GM23338 (cell line): ENCODE results near the gene APMAP. TPM values are rescaled to one million over a fixed set of nuclear protein-coding genes. Genes with fewer than 3 reads are reported as not detected.

ENCODE experiments used
- ATAC-seq: fragments of 200-7000 bp; cut with Tn5 transposase; 3 replicates; pipeline ENCODE4 v1.9.1; 2020
- DNase-seq: peaks from one replicate; pipeline ENCODE4 v3.0.0-alpha.2; 2015; ENCODE audit warnings: low spot score
- H2AFZ ChIP-seq: fragments of 200-600 bp; sonication (generic); 2 replicates; pipeline ENCODE4 v1.8.0; 2016; ENCODE audit warnings: antibody characterized with exemption, mild to moderate bottlenecking, moderate library complexity
- H3F3A ChIP-seq: fragments of 200-600 bp; sonication (generic); replicated peaks from 2 replicates; pipeline ENCODE4 v1.8.0; 2017; ENCODE audit warnings: antibody characterized with exemption, mixed run types, low read depth
- H3K27ac ChIP-seq: fragments of 200-600 bp; sonication (generic); 2 replicates; pipeline ENCODE4 v1.6.1; 2016; ENCODE audit warnings: low read depth
- H3K27me3 ChIP-seq: fragments of 200-600 bp; sonication (generic); 2 replicates; pipeline ENCODE4 v1.8.0; 2016; ENCODE audit warnings: mild to moderate bottlenecking, mixed run types, moderate library complexity; ENCODE audit not compliant: insufficient read depth
- H3K36me3 ChIP-seq: fragments of 200-600 bp; sonication (generic); 2 replicates; pipeline ENCODE4 v1.8.0; 2016; ENCODE audit warnings: mild to moderate bottlenecking; ENCODE audit not compliant: insufficient read depth
- H3K4me1 ChIP-seq: fragments of 200-600 bp; sonication (generic); 2 replicates; pipeline ENCODE4 v1.8.0; 2016; ENCODE audit warnings: mild to moderate bottlenecking, moderate library complexity; ENCODE audit not compliant: insufficient read depth
- H3K4me2 ChIP-seq: fragments of 200-600 bp; sonication (generic); 2 replicates; pipeline ENCODE4 v1.7.1; 2017; ENCODE audit warnings: mixed run types
- H3K4me3 ChIP-seq: fragments of 200-600 bp; sonication (generic); 2 replicates; pipeline ENCODE4 v1.6.1; 2016; ENCODE audit warnings: mixed run types
- H3K79me2 ChIP-seq: fragments of 200-600 bp; sonication (generic); replicated peaks from 2 replicates; pipeline ENCODE4 v1.8.0; 2017; ENCODE audit warnings: mild to moderate bottlenecking; ENCODE audit not compliant: insufficient read depth
- H3K9me2 ChIP-seq: fragments of 200-600 bp; sonication (generic); 2 replicates; pipeline ENCODE4 v1.8.0; 2017; ENCODE audit not compliant: insufficient read depth
- H4K20me1 ChIP-seq: fragments of 200-600 bp; sonication (generic); replicated peaks from 2 replicates; pipeline ENCODE4 v1.8.0; 2017; ENCODE audit warnings: mild to moderate bottlenecking; ENCODE audit not compliant: insufficient read depth
- H3K27ac Mint-ChIP-seq: 2 replicates; pipeline ENCODE4 v1.8.0; 2020; ENCODE audit warnings: inconsistent platforms, mild to moderate bottlenecking, moderate library complexity, mixed read lengths
- H3K27me3 Mint-ChIP-seq: 3 replicates; pipeline ENCODE4 v1.8.0; 2022; ENCODE audit warnings: low read depth, mild to moderate bottlenecking, moderate library complexity, mixed read lengths, inconsistent platforms; ENCODE audit not compliant: insufficient read depth, poor library complexity
- H3K36me3 Mint-ChIP-seq: 3 replicates; pipeline ENCODE4 v1.8.0; 2021; ENCODE audit warnings: low read depth, mild to moderate bottlenecking, inconsistent platforms, moderate library complexity, mixed read lengths
- H3K4me1 Mint-ChIP-seq: 3 replicates; pipeline ENCODE4 v1.8.0; 2020; ENCODE audit warnings: mild to moderate bottlenecking, inconsistent platforms, mixed read lengths
- H3K4me3 Mint-ChIP-seq: 3 replicates; pipeline ENCODE4 v1.8.0; 2021; ENCODE audit warnings: moderate library complexity, mild to moderate bottlenecking, inconsistent platforms, mixed read lengths
- H3K9me3 Mint-ChIP-seq: 3 replicates; pipeline ENCODE4 v1.8.0; 2020; ENCODE audit warnings: moderate library complexity, mild to moderate bottlenecking, inconsistent platforms, mixed read lengths
- CREB1 ChIP-seq: fragments of 250-450 bp; sonication (Bioruptor Pico); IDR thresholded peaks from 2 replicates; pipeline ENCODE4 v1.5.0; 2020; ENCODE audit warnings: low read depth, mild to moderate bottlenecking, moderate library complexity
- ETS1 ChIP-seq: IDR thresholded peaks from 2 replicates; pipeline ENCODE4 v1.6.1; 2016; ENCODE audit warnings: antibody characterized with exemption
- EZH2 ChIP-seq: fragments of 200-600 bp; sonication (generic); IDR thresholded peaks from one replicate; pipeline ENCODE4 v1.8.0; 2017; ENCODE audit warnings: antibody characterized with exemption, mild to moderate bottlenecking, low read depth; ENCODE audit not compliant: unreplicated experiment
- EZH2phosphoT487 ChIP-seq: fragments of 200-600 bp; sonication (generic); IDR thresholded peaks from one replicate; pipeline ENCODE4 v1.8.1; 2018; ENCODE audit warnings: antibody characterized with exemption; ENCODE audit not compliant: unreplicated experiment
- JUNB ChIP-seq: IDR thresholded peaks from one replicate; pipeline ENCODE4 v1.6.1; 2016; ENCODE audit warnings: antibody characterized with exemption; ENCODE audit not compliant: unreplicated experiment
- NANOG ChIP-seq: IDR thresholded peaks from 2 replicates; pipeline ENCODE4 v1.6.1; 2016; ENCODE audit warnings: antibody characterized with exemption, borderline replicate concordance
- POLR2AphosphoS5 ChIP-seq: IDR thresholded peaks from 2 replicates; pipeline ENCODE4 v1.6.1; 2016; ENCODE audit warnings: antibody characterized with exemption, low read depth
- REST ChIP-seq: IDR thresholded peaks from one replicate; pipeline ENCODE4 v1.6.1; 2018; ENCODE audit warnings: antibody characterized with exemption; ENCODE audit not compliant: unreplicated experiment
- ZNF114 ChIP-seq: fragments of 250-450 bp; sonication (Bioruptor Pico); IDR thresholded peaks from 2 replicates; pipeline ENCODE4 v1.5.0; 2020; ENCODE audit warnings: mild to moderate bottlenecking, moderate library complexity
- ZNF331 ChIP-seq: fragments of 250-450 bp; sonication (Bioruptor Pico); IDR thresholded peaks from 2 replicates; pipeline ENCODE4 v1.5.0; 2020; ENCODE audit warnings: low read depth, mild to moderate bottlenecking, moderate library complexity
- ZNF462 ChIP-seq: fragments of 250-450 bp; sonication (Bioruptor Pico); IDR thresholded peaks from 2 replicates; pipeline ENCODE4 v1.5.0; 2020; ENCODE audit warnings: mild to moderate bottlenecking, moderate library complexity
- polyA plus RNA-seq: library from polyadenylated mRNA; unstranded; fragments of >200 nt; fragmentation: Nextera tagmentation; extraction: Ambion mirVana; gene quantifications from 2 replicates; pipeline ENCODE4 v1.2.1, GENCODE V29; 2016
- total RNA-seq: library from RNA; depleted of rRNA; stranded (reverse); fragments of >200 nt; shearing (Covaris generic); gene quantifications from 2 replicates; pipeline ENCODE4 v1.2.3, GENCODE V29; 2014

Gene APMAP
- total and polyA plus RNA-seq, 2 experiments from 2014 or later = 31.7 to 72.3 TPM

GRCh38 chr20:25009218-25010145 is 16.9 kb upstream of the APMAP start:
- peaks cover 4% of the 10 kb centered on the region for H3K27me3 Mint-ChIP-seq
- H2AFZ ChIP-seq = no peak overlapping the region
- no peak overlapping the region for H3K27ac ChIP-seq
- no peaks in the 10 kb centered on the region for H3K36me3 Mint-ChIP-seq
- no peak overlapping the region for H3K4me3 ChIP-seq
- no peaks in the 10 kb centered on the region for H4K20me1 ChIP-seq
- no peaks in the 10 kb centered on the region for H3K4me1 ChIP-seq
- H3K27me3 ChIP-seq = no peaks in the 10 kb centered on the region
- H3K9me2 ChIP-seq = no peaks in the 10 kb centered on the region
- no peaks in the 10 kb centered on the region for H3K4me1 Mint-ChIP-seq
- TF ChIP-seq ETS1 (no peak), NANOG (no peak), ZNF462 (no peak), CREB1 (no peak), EZH2phosphoT487 (no peak), EZH2 (no peak), JUNB (no peak), POLR2AphosphoS5 (no peak), REST (no peak), ZNF114 (CRISPR knock-in tag) (no peak), ZNF331 (CRISPR knock-in tag) (no peak)
- H3K79me2 ChIP-seq = no peaks in the 10 kb centered on the region
- H3K27ac Mint-ChIP-seq = no peak overlapping the region
- ATAC-seq (no peak; the same call in 2 of the 3 replicates), DNase-seq (no peak)
- H3K4me3 Mint-ChIP-seq = no peak overlapping the region
- no peaks in the 10 kb centered on the region for H3K36me3 ChIP-seq
- H3F3A ChIP-seq = no peaks in the 10 kb centered on the region
- H3K4me2 ChIP-seq = no peak overlapping the region
- H3K9me3 Mint-ChIP-seq = no peaks in the 10 kb centered on the region
